GM12878 (cell line): ENCODE measurements around the gene RPSA. TPM values are rescaled to one million over a fixed set of nuclear protein-coding genes. Genes with fewer than 3 reads are reported as not detected.

ENCODE experiments used
- ATAC-seq: fragments of 200-7000 bp; cut with Tn5 transposase; 3 replicates; pipeline ENCODE4 v1.9.1; 2020; ENCODE audit warnings: mild to moderate bottlenecking, moderate library complexity
- BruUV-seq: library from RNA; stranded (reverse); fragments of 400-500 nt; replicated peaks from 2 replicates; lab custom pipeline; 2021; lab: Mats Ljungman, UMichigan
- CTCF ChIA-PET: fragments of 300-600 bp; sonication (Branson Sonifier 250); formaldehyde crosslinking; extraction: SDS; loops from one replicate; lab custom pipeline; 2021; ENCODE audit warnings: inconsistent platforms; lab: Yijun Ruan, JAX
- POLR2A ChIA-PET: fragments of 350-600 bp; formaldehyde crosslinking; extraction: SDS; loops from one replicate; lab custom pipeline; 2021; ENCODE audit warnings: inconsistent platforms; lab: Charles Lee
- RAD21 ChIA-PET: fragments of 300-600 bp; sonication (Branson Sonifier 250); formaldehyde crosslinking; loops from one replicate; lab custom pipeline; 2023; ENCODE audit warnings: antibody characterized with exemption; ENCODE audit not compliant: unreplicated experiment; lab: Charles Lee
- SMC1A ChIA-PET: fragments of 300-600 bp; sonication (Branson Sonifier 250); formaldehyde crosslinking; loops from one replicate; lab custom pipeline; 2023; ENCODE audit not compliant: unreplicated experiment, uncharacterized antibody; lab: Charles Lee
- DNase-seq: peaks from one replicate; pipeline ENCODE4 v3.0.0-alpha.2; 2011; ENCODE audit warnings: low read depth, low spot score
- FAIRE-seq: peaks from 3 replicates; lab custom pipeline; 2011; peaks lifted over from hg19 to GRCh38; lab: Jason Lieb, UNC
- H2AFZ ChIP-seq: 2 replicates; pipeline ENCODE4 v1.6.0; 2011; ENCODE audit warnings: low read depth, low read length, control low read depth; ENCODE audit not compliant: control insufficient read depth
- H3K27ac ChIP-seq: 2 replicates; pipeline ENCODE4 v1.5.1; 2011; ENCODE audit warnings: control low read depth; ENCODE audit not compliant: control insufficient read depth, insufficient read depth
- H3K27me3 ChIP-seq, 2 experiments: replicated peaks in 1 of 2; 2 replicates each; pipeline versions ENCODE4 v1.6.0 to v1.6.1; 2011; ENCODE audit warnings: low read length in 1 of 2; ENCODE audit not compliant: control insufficient read depth in 2 of 2, insufficient read depth in 2 of 2
- H3K36me3 ChIP-seq, 2 experiments: 2 replicates each; pipeline ENCODE4 v1.5.1; 2011; ENCODE audit warnings: low read length in 1 of 2; ENCODE audit not compliant: control insufficient read depth in 2 of 2, insufficient read depth in 2 of 2
- H3K4me1 ChIP-seq: 2 replicates; pipeline ENCODE4 v1.6.1; 2011; ENCODE audit warnings: mild to moderate bottlenecking, low read length, moderate library complexity, mixed read lengths; ENCODE audit not compliant: control insufficient read depth, insufficient read depth
- H3K4me2 ChIP-seq: 2 replicates; pipeline ENCODE4 v1.6.0; 2011; ENCODE audit warnings: control low read depth; ENCODE audit not compliant: control insufficient read depth, insufficient read depth
- H3K4me3 ChIP-seq: fragments of 200-600 bp; sonication (generic); 2 replicates; pipeline ENCODE4 v1.5.1; 2016
- H3K79me2 ChIP-seq: 2 replicates; pipeline ENCODE4 v1.6.0; 2011; ENCODE audit warnings: low read length; ENCODE audit not compliant: control insufficient read depth, insufficient read depth
- H3K9ac ChIP-seq: 2 replicates; pipeline ENCODE4 v1.8.0; 2011; ENCODE audit warnings: low read length, control low read depth, mixed read lengths; ENCODE audit not compliant: control insufficient read depth, insufficient read depth
- H3K9me3 ChIP-seq: replicated peaks from 3 replicates; pipeline ENCODE4 v1.5.1; 2011; ENCODE audit warnings: mild to moderate bottlenecking, low read length; ENCODE audit not compliant: control insufficient read depth, insufficient read depth
- H4K20me1 ChIP-seq: 2 replicates; pipeline ENCODE4 v1.6.0; 2011; ENCODE audit not compliant: control insufficient read depth, insufficient read depth
- FOXK2 ChIP-seq: fragments of 450-650 bp; IDR thresholded peaks from 2 replicates; pipeline ENCODE4 v1.6.1; 2017; ENCODE audit warnings: mild to moderate bottlenecking, moderate library complexity
- GABPA ChIP-seq: IDR thresholded peaks from 2 replicates; pipeline ENCODE4 v1.6.1; 2014; ENCODE audit warnings: antibody characterized with exemption, low read depth, mild to moderate bottlenecking, inconsistent platforms
- MAX ChIP-seq: IDR thresholded peaks from 2 replicates; pipeline ENCODE4 v1.6.1; 2012; ENCODE audit warnings: low read depth, low read length, improper control_type of control experiment
- PML ChIP-seq: IDR thresholded peaks from 2 replicates; pipeline ENCODE4 v1.6.1; 2012; ENCODE audit warnings: low read length, inconsistent platforms
- SKIL ChIP-seq: fragments of 450-650 bp; IDR thresholded peaks from 2 replicates; pipeline ENCODE4 v1.6.1; 2017; ENCODE audit warnings: mild to moderate bottlenecking, low read depth, inconsistent platforms; ENCODE audit not compliant: poor library complexity, severe bottlenecking
- ZBED1 ChIP-seq: IDR thresholded peaks from 2 replicates; pipeline ENCODE4 v1.6.1; 2016; ENCODE audit warnings: borderline replicate concordance
- WGBS: methylation state at CpG from one replicate; pipeline ENCODE4 v1.1.6; 2016; ENCODE audit warnings: low lambda C conversion rate; ENCODE audit not compliant: insufficient replicate concordance, insufficient coverage; ENCODE audit errors: missing lambda C conversion rate; 5-methylcytosine and 5-hydroxymethylcytosine counted together
- in situ Hi-C: fragments of 300-500 bp; cut with MboI; formaldehyde crosslinking; loops from 9 replicates; pipeline ENCODE4 v1.14.3; 2018; ENCODE audit warnings: mixed read lengths
- intact Hi-C: fragments of 100-400 bp; cut with micrococcal nuclease; formaldehyde crosslinking; loops from one replicate; pipeline ENCODE4 v1.14.2; 2022; ENCODE audit not compliant: unreplicated experiment
- polyA plus RNA-seq, 11 experiments: library from polyadenylated mRNA; depleted of rRNA in 4 of 11; unstranded in 6 of 11; stranded (reverse) in 5 of 11; fragments of >200 nt; fragmentation: Nextera tagmentation in 4 of 11; fragmentation: Illumina TruSeq in 1 of 11; extraction: Ambion mirVana in 4 of 11; extraction: Trizol in 1 of 11; gene quantifications; 1 replicate in 1 of 11; 2 replicates in 10 of 11; pipeline versions ENCODE4 v1.2.1 to v1.2.3, GENCODE V29; 2011 to 2016; ENCODE audit warnings: inconsistent platforms in 2 of 11, missing spikeins in 2 of 11, low read depth in 1 of 11
- total RNA-seq, 4 experiments: library from RNA; depleted of rRNA in 3 of 4; stranded (reverse); fragments of >200 nt in 3 of 4; fragmentation: Illumina TruSeq in 1 of 4; extraction: Trizol in 1 of 4; gene quantifications; 2 replicates each; pipeline versions ENCODE4 v1.2.1 to v1.2.3, GENCODE V29; 2013 to 2021

RPSA gene
- total and polyA plus RNA-seq, 10 of the 15 experiments (the other 5 are each of a cell fraction or from before 2014, with no cell fraction given), result 1,012 to 5,036 (median 3,460) TPM

- peaks cover 46% of the 10 kb centered on the region for H3K79me2 ChIP-seq
- H3K36me3 ChIP-seq, result peaks cover 15 to 44% of the 10 kb centered on the region in 2 experiments
- H3K4me2 ChIP-seq, result peak overlapping the region; percentile 94
- intact Hi-C loops, result no loop called here
- H3K27me3 ChIP-seq, result no peaks in the 10 kb centered on the region
- H3K4me1 ChIP-seq, result no peaks in the 10 kb centered on the region
- BruUV-seq, result no TSS peak
- 2% methylated on average over 9 of the region's 9 CpGs for WGBS
- H3K9me3 ChIP-seq, result no peaks in the 10 kb centered on the region
- H3K27ac ChIP-seq, result peak overlapping the region; percentile 83
- ATAC-seq, result peak; percentile 14; the same call in 1 of the 3 replicates
- H3K9ac ChIP-seq, result peak overlapping the region; percentile 85
- no peak for FAIRE-seq
- H3K4me3 ChIP-seq, result peak overlapping the region; percentile 94
- no peak for TF ChIP-seq FOXK2
- SMC1A ChIA-PET, result interaction anchor here (0.6 to 6.6 kb wide), 9 partner anchors 8 to 1120 kb away, joined by 3 to 44 read pairs (median 5); no protein-coding TSS in a partner anchor
- no peak for DNase-seq
- POLR2A ChIA-PET, result interaction anchor here (0.6 to 2.1 kb wide), 11 partner anchors 9 to 258 kb away, joined by 3 to 11 read pairs (median 4); no protein-coding TSS in a partner anchor
- H2AFZ ChIP-seq, result no peak overlapping the region
- RAD21 ChIA-PET, result interaction anchor here (0.6 to 4.3 kb wide), 9 partner anchors 18 to 152 kb away, joined by 3 to 24 read pairs (median 5); no protein-coding TSS in a partner anchor
- CTCF ChIA-PET, result interaction anchor here (1.2 to 6.7 kb wide), 15 partner anchors 9 to 407 kb away, joined by 3 to 55 read pairs (median 7); no protein-coding TSS in a partner anchor
- H4K20me1 ChIP-seq, result peaks cover 8% of the 10 kb centered on the region
- in situ Hi-C loops, result no loop called here
Measured at GRCh38 chr3:39407259-39407629, 724 bp downstream of the RPSA start.

- H3K27me3 ChIP-seq, result no peaks in the 10 kb centered on the region
- CTCF ChIA-PET, result interaction anchor here (1.0 to 6.7 kb wide), 15 partner anchors 8 to 219 kb away, joined by 3 to 55 read pairs (median 7); no protein-coding TSS in a partner anchor
- H3K9me3 ChIP-seq, result no peaks in the 10 kb centered on the region
- no peaks in the 10 kb centered on the region for H3K4me1 ChIP-seq
- peaks cover 17 to 49% of the 10 kb centered on the region in 2 experiments for H3K36me3 ChIP-seq
- FAIRE-seq (no peak), ATAC-seq (peak; percentile 7), DNase-seq (no peak)
- no peak overlapping the region for H2AFZ ChIP-seq
- POLR2A ChIA-PET, result interaction anchor here (1.1 to 2.1 kb wide), 8 partner anchors 8 to 257 kb away, joined by 3 to 11 read pairs (median 4); no protein-coding TSS in a partner anchor
- peak overlapping the region; percentile 94 for H3K4me3 ChIP-seq
- in situ Hi-C loops (no loop called here), intact Hi-C loops (no loop called here)
- SMC1A ChIA-PET, result interaction anchor here (0.6 to 6.6 kb wide), 10 partner anchors 8 to 1119 kb away, joined by 3 to 44 read pairs (median 4); no protein-coding TSS in a partner anchor
- peaks cover 46% of the 10 kb centered on the region for H3K79me2 ChIP-seq
- H3K9ac ChIP-seq, result peak overlapping the region; percentile 85
- no TSS peak for BruUV-seq
- H4K20me1 ChIP-seq, result peaks cover 8% of the 10 kb centered on the region
- H3K4me2 ChIP-seq, result peak overlapping the region; percentile 94
- TF ChIP-seq GABPA, result no peak
- no peak for TF ChIP-seq SKIL
- no peak for TF ChIP-seq PML
- TF ChIP-seq ZBED1, result 0 out of 2 replicates have a peak, but pooled peaks have one; percentile 46
- TF ChIP-seq MAX, result no peak
- H3K27ac ChIP-seq, result peak overlapping the region; percentile 83
- RAD21 ChIA-PET, result interaction anchor here (1.1 to 4.3 kb wide), 10 partner anchors 19 to 120 kb away, joined by 3 to 24 read pairs (median 6); no protein-coding TSS in a partner anchor
- WGBS, result 26% methylated on average over 6 of the region's 6 CpGs
Measured at GRCh38 chr3:39407773-39408492, 1.4 kb downstream of the RPSA start.
